Bronchus fibroblast of lung (primary cell): Measurements from ENCODE around the gene DYNLRB2. TPM values are rescaled to one million over a fixed set of nuclear protein-coding genes. Genes with fewer than 3 reads are reported as not detected.

ENCODE experiments used
- total RNA-seq: library from RNA; depleted of rRNA; stranded (reverse); fragments of >200 nt; gene quantifications from 2 replicates; pipeline ENCODE4 v1.2.3, GENCODE V29; 2015

The DYNLRB2 gene
- not detected in 2 replicates for total RNA-seq

DNA sequence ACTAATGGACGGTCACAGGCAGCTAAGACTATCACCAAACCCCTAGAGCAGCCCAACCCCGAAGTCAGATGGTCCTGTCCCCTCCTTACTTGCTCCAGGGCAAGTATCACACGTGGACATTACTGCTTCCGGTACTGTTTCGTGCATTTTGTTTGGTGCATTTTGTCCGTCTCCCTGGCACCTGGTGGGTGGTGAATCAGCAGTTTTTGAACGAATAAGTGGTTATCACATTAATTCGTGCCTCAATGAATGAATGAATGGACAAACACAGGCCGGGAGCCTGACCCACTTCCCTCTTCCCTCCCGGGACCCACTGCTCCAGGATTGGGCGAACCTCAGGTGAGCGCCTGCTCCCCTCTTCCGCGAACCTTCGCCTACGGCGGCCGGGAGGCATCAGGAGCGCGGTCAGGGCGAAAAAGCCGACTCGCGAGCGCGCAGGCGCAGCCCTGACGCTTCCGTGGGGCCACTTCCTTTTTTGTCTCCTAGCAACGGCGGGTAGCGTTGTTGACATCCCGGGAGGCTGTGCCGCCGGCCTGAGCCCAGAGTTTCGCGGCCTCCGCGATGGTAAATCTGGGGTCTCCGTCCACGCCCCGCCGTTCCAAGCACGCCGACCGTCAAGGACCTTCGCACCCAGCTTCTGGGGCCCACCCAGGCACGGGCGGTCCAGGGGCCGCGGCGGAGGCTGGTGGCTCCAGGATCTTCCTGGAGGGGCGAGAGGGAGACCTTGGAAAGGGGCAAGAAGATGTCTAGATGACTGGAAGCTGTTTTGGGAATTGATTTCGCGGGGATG is at the start of gene DYNLRB2:
Gene DYNLRB2 (plus strand): TSS at position 478 of the 790 bp plus-strand sequence. CDS start 84 bp downstream, at position 562.

